Adrenal gland (tissue), 12 donors: ENCODE results near the gene ADGRE1. TPM values are rescaled to one million over a fixed set of nuclear protein-coding genes. Genes with fewer than 3 reads are reported as not detected.

Experiments
- DNase-seq, 7 donors: peaks; one replicate each; pipeline ENCODE4 v3.0.0-alpha.2; 2019 to 2020
- H3K27ac ChIP-seq, 5 donors: fragments of 200-600 bp; sonication (generic) in 4 of 5; 1 replicate in 3 of 5; 2 replicates in 2 of 5; pipeline versions ENCODE4 v1.5.1 to v1.8.0; 2016 to 2020; ENCODE audit warnings: mild to moderate bottlenecking in 1 of 5
- H3K27me3 ChIP-seq: fragments of 200-600 bp; 2 replicates; pipeline ENCODE4 v1.8.0; 2021
- H3K36me3 ChIP-seq, 2 donors: fragments of 200-600 bp; replicated peaks in 1 of 2; 1 replicate in 1 of 2; 2 replicates in 1 of 2; pipeline versions ENCODE4 v1.5.1 to v1.8.0; 2018 to 2022
- H3K4me1 ChIP-seq, 2 donors: fragments of 200-600 bp; replicated peaks in 1 of 2; 1 replicate in 1 of 2; 2 replicates in 1 of 2; pipeline versions ENCODE4 v1.5.1 to v1.8.0; 2018 to 2021
- H3K4me3 ChIP-seq, 4 donors: fragments of 200-600 bp; sonication (generic) in 3 of 4; one replicate each; pipeline ENCODE4 v1.5.1; 2016 to 2018
- H3K9me3 ChIP-seq, 3 donors: fragments of 200-600 bp; sonication (generic) in 1 of 3; replicated peaks in 1 of 3; 1 replicate in 2 of 3; 2 replicates in 1 of 3; pipeline versions ENCODE4 v1.5.1 to v1.8.0; 2016 to 2021
- POLR2A ChIP-seq, 2 donors: fragments of 450-650 bp; IDR thresholded peaks; one replicate each; pipeline ENCODE4 v1.6.1; 2017; ENCODE audit warnings: antibody characterized with exemption in 2 of 2, mild to moderate bottlenecking in 2 of 2, moderate library complexity in 1 of 2
- WGBS, 4 donors: extraction: QIAGEN DNeasy Blood & Tissue Kit in 2 of 4; methylation state at CpG; one replicate each; pipeline versions ENCODE4 v1.1.5 to v1.1.7; 2013 to 2017; 5-methylcytosine and 5-hydroxymethylcytosine counted together
- intact Hi-C, 2 donors: fragments of 100-400 bp; cut with DNase I; formaldehyde crosslinking; loops; one replicate each; pipeline versions ENCODE4 v1.14.1 to v1.15.0; 2022 to 2023
- polyA plus RNA-seq, 3 donors: library from polyadenylated mRNA; stranded (reverse); fragments of 200-250 nt in 2 of 3; fragments of 350-450 nt in 1 of 3; fragmentation: Illumina TruSeq in 1 of 3; extraction: RNeasy Lipid Tissue Mini Kit (QIAGEN cat#74804) in 1 of 3; gene quantifications; one replicate each; pipeline ENCODE4 v1.2.3, GENCODE V29; 2013 to 2014
- total RNA-seq, 9 donors: library from RNA; depleted of rRNA in 4 of 9; stranded (reverse); fragments of >200 nt in 4 of 9; fragments of 120-200 nt in 1 of 9; fragmentation: NEBNext Ultra II Directional in 1 of 9; extraction: Animal tissue kit (Norgen Biotek cat#: 25700) in 1 of 9; gene quantifications; one replicate each; pipeline versions ENCODE4 v1.1.0 to v1.2.4, GENCODE V29; 2013 to 2023
- TF ChIP-seq, protein P1 (sequence below), 6 experiments: fragments of 450-650 bp in 4 of 6; fragments of 200-600 bp in 2 of 6; sonication (generic) in 1 of 6; IDR thresholded peaks; 1 replicate in 5 of 6; 2 replicates in 1 of 6; pipeline versions ENCODE4 v1.5.1 to v1.8.0; 2016 to 2021; ENCODE audit warnings: antibody characterized with exemption in 6 of 6, mild to moderate bottlenecking in 2 of 6, moderate library complexity in 1 of 6
- donor health status: healthy with polysubstance abuse.
- donor health status: Bipolar disorder and iron deficiency.
- donor health status: DM: yes; HTN: yes; CAD: no.
- donor health status: DM: no; HTN: no; CAD: no.
- donor health status: DM: no; HTN: no; CAD: no.
- donor health status: DM: yes; HTN: yes; CAD: no.

The ADGRE1 gene
- total and polyA plus RNA-seq, 12 donors = 0.07 to 1.2 (median 0.28) TPM; not detected in 1

DNA sequence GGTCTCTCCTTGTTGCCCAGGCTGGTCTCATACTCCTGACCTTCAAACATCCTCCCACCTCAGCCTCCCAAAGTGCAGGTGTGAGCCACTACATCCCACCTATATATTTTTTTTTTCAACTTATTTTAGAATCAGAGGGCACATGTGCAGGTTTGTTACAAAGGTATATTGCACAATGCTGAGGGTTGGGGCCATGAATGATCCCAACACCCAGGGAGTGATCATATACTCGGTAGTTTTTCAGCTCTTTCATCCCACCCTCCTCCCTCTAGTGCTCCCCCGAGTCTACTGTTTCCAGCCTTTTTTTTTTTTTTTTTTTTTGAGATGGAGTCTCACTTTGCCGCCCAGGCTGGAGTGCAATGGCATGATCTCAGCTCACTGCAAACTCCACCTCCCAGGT, 38.4 kb upstream of the ADGRE1 start:
- Histone ChIP-seq H3K4me1 (no peaks in the 10 kb centered on the region), H3K4me3 (no peak overlapping the region), H3K27ac (no peak overlapping the region), H3K27me3 (no peaks in the 10 kb centered on the region), H3K9me3 (no peaks in the 10 kb centered on the region), H3K36me3 (no peaks in the 10 kb centered on the region)
- no peak for DNase-seq
- TF ChIP-seq, protein P1, sequence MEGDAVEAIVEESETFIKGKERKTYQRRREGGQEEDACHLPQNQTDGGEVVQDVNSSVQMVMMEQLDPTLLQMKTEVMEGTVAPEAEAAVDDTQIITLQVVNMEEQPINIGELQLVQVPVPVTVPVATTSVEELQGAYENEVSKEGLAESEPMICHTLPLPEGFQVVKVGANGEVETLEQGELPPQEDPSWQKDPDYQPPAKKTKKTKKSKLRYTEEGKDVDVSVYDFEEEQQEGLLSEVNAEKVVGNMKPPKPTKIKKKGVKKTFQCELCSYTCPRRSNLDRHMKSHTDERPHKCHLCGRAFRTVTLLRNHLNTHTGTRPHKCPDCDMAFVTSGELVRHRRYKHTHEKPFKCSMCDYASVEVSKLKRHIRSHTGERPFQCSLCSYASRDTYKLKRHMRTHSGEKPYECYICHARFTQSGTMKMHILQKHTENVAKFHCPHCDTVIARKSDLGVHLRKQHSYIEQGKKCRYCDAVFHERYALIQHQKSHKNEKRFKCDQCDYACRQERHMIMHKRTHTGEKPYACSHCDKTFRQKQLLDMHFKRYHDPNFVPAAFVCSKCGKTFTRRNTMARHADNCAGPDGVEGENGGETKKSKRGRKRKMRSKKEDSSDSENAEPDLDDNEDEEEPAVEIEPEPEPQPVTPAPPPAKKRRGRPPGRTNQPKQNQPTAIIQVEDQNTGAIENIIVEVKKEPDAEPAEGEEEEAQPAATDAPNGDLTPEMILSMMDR (IDR thresholded peaks at IDR 0.05) = no peak
- TF ChIP-seq POLR2A (IDR thresholded peaks at IDR 0.05) = no peak
- 54 to 82% (median 72%) methylated on average over 3 of the region's 3 CpGs for WGBS, 4 donors
- intact Hi-C loops = no loop called here

DNA sequence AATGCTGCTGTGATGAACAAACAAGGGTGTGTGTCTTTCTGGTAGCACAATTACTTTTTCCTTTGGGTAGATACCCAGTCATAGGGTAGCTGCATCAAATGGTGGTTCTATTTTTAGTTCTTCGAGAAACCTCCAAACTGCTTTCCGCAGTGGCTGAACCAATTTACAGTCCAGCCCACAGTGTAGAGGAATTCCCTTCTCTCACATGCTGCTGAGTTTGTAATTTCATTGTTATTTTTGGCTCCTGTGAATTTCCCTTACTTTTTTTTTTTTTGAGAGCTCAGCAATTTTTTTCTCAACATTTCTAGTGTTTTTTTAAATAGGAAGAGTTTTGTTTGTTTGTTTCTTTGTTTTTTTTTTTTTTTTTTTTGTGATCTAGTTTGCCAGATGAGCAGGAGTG, 37.5 kb upstream of the ADGRE1 start:
- H3K9me3 ChIP-seq = no peaks in the 10 kb centered on the region
- no peaks in the 10 kb centered on the region for H3K36me3 ChIP-seq
- no peak for TF ChIP-seq POLR2A (IDR thresholded peaks at IDR 0.05)
- TF ChIP-seq, protein P1 (IDR thresholded peaks at IDR 0.05) = no peak
- intact Hi-C loops = loop anchor here in 1 of 2 donors (10.0 kb wide), 1 partner anchor 95 kb away; no protein-coding TSS in a partner anchor
- H3K4me3 ChIP-seq = no peak overlapping the region
- no peaks in the 10 kb centered on the region for H3K4me1 ChIP-seq
- H3K27me3 ChIP-seq = no peaks in the 10 kb centered on the region
- no peak for DNase-seq
- 43 to 60% (median 51%) methylated on average over 2 of the region's 2 CpGs for WGBS, 4 donors
- no peak overlapping the region for H3K27ac ChIP-seq

DNA sequence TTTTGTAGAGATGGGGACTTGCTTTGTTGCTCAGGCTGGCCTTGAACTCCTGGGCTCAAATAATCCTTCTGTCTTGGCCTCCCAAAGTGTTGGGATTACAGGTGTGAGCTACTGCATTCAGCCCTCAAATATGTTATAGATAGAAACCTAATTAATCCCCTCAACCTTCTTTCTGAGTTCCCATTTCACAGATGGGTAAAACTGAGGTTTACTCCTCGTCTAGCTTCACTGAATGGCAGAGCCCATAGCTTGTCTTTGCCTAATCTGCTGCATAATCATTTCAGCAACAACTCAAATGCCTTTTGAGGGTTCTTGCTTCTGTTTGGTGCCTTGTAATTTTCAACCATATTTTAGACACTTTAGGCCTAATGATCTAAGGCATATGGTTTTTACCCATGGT, 36.0 kb upstream of the ADGRE1 start:
- Histone ChIP-seq H3K9me3 (no peaks in the 10 kb centered on the region), H3K27ac (no peak overlapping the region), H3K36me3 (no peaks in the 10 kb centered on the region), H3K4me3 (no peak overlapping the region), H3K4me1 (no peaks in the 10 kb centered on the region), H3K27me3 (no peaks in the 10 kb centered on the region)
- no peak for TF ChIP-seq POLR2A (IDR thresholded peaks at IDR 0.05)
- TF ChIP-seq, protein P1 (IDR thresholded peaks at IDR 0.05) = no peak
- WGBS, 4 donors = 65 to 77% (median 73%) methylated on average over 1 of the region's 1 CpG
- intact Hi-C loops = loop anchor here in 1 of 2 donors (10.0 kb wide), 1 partner anchor 97 kb away; no protein-coding TSS in a partner anchor
- DNase-seq = no peak

DNA sequence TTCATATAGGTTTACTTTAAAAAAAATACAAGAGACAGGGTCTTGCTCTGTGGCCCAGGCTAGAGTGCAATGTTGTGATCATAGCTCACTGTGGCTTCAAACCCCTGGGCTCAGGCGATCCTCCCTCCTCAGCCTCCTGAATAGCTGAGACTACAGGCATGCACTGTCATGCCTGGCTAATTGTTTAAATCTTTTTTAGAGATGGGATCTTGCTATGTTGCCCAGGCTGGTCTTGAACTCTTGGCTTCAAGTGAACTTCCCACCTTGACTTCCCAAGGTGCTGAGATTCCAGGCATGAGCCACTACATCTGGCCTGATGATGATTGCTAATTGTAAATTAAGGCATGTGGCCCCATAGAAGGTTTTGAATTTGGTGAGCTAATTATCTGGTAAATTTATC, 35.4 kb upstream of the ADGRE1 start:
- DNase-seq = no peak
- H3K4me1 ChIP-seq = no peaks in the 10 kb centered on the region
- no peaks in the 10 kb centered on the region for H3K27me3 ChIP-seq
- H3K27ac ChIP-seq = no peak overlapping the region
- TF ChIP-seq POLR2A (IDR thresholded peaks at IDR 0.05) = no peak
- TF ChIP-seq, protein P1 (IDR thresholded peaks at IDR 0.05) = no peak
- 77 to 100% (median 88%) methylated on average over 1 of the region's 1 CpG for WGBS, 4 donors
- H3K9me3 ChIP-seq = no peaks in the 10 kb centered on the region
- H3K4me3 ChIP-seq = no peak overlapping the region
- intact Hi-C loops = loop anchor here in 1 of 2 donors (10.0 kb wide), 1 partner anchor 97 kb away; no protein-coding TSS in a partner anchor
- no peaks in the 10 kb centered on the region for H3K36me3 ChIP-seq
